Measurements from ENCODE around the gene BLCAP.

DNA sequence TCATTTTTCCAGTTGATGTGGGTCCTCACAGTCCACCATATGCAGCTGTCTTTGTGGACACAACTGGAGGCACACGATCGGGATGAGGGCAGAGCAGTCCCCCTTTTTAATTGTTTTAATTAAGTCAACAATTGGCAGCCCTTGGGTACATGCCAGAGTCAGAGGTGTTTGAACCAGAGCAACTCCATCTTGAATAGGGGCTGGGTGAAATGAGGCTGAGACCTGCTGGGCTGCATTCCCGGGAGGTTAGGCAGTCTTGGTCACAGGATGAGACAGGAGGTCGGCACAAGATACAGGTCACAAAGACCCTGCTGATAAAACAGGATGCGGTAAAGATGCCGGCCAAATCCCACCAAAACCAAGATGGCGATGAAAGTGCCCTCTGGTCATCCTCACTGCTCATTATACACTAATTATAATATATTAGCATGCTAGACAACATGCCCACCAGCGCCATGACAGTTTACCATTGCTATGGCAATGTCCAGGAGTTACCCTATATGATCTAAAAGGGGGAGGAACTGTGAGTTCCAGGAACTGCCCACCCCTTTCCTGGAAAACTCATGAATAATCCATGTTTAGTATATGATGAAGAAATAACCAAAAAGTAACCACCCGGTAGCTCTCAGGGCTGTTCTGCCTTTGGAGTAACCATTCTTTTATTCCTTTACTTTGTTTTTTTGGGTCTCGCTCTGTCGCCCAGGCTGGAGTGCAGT, 31.8 kb upstream of the BLCAP start:
- TF ChIP-seq, protein P1, sequence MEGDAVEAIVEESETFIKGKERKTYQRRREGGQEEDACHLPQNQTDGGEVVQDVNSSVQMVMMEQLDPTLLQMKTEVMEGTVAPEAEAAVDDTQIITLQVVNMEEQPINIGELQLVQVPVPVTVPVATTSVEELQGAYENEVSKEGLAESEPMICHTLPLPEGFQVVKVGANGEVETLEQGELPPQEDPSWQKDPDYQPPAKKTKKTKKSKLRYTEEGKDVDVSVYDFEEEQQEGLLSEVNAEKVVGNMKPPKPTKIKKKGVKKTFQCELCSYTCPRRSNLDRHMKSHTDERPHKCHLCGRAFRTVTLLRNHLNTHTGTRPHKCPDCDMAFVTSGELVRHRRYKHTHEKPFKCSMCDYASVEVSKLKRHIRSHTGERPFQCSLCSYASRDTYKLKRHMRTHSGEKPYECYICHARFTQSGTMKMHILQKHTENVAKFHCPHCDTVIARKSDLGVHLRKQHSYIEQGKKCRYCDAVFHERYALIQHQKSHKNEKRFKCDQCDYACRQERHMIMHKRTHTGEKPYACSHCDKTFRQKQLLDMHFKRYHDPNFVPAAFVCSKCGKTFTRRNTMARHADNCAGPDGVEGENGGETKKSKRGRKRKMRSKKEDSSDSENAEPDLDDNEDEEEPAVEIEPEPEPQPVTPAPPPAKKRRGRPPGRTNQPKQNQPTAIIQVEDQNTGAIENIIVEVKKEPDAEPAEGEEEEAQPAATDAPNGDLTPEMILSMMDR (conservative IDR thresholded peaks at IDR 0.05; ENCODE audit: low read depth in 2 of 2), result no peak
- TF ChIP-seq POLR2AphosphoS5 (IDR thresholded peaks at IDR 0.05; ENCODE audit: low read depth) (no peak), EZH2 (IDR thresholded peaks at IDR 0.05; ENCODE audit: low read depth, unreplicated experiment) (no peak), CREB1 (CRISPR knock-in tag; IDR thresholded peaks at IDR 0.05; ENCODE audit: low read depth) (no peak)

Data from GM23338 (cell line).